Fibroblast of pulmonary artery (primary cell): Measurements from ENCODE around the gene PIK3AP1.
A peak's percentile ranks its signal among the peaks of the same experiment; 100 is the strongest.
"Not testable (repeated sequence)": the region's sequence is repeated elsewhere in the genome, so short reads cannot be mapped to it uniquely, and the experiment has no call there.

Experiments used
- DNase-seq: peaks from one replicate; pipeline ENCODE4 v3.0.0-alpha.2; 2010; ENCODE audit warnings: low read depth
- H3K4me3 ChIP-seq: replicated peaks from 2 replicates; pipeline ENCODE4 v1.5.1; 2011; ENCODE audit warnings: low read depth, mild to moderate bottlenecking, control low read depth, low read length, moderate library complexity
- CTCF ChIP-seq: IDR thresholded peaks from 2 replicates; pipeline ENCODE4 v1.5.1; 2011; ENCODE audit warnings: mild to moderate bottlenecking, control low read depth, low read length, inconsistent platforms; ENCODE audit errors: missing control alignments

The PIK3AP1 gene

GRCh38 chr10:96681524-96681923 is 38.8 kb downstream of the PIK3AP1 start:
- H3K4me3 ChIP-seq, result no peak overlapping the region
- no peak for DNase-seq
- TF ChIP-seq CTCF, result no peak

GRCh38 chr10:96680463-96680862 is 39.9 kb downstream of the PIK3AP1 start:
- DNase-seq, H3K4me3 ChIP-seq: not testable (repeated sequence)

- no peak for DNase-seq
- no peak for TF ChIP-seq CTCF
- no peak overlapping the region for H3K4me3 ChIP-seq
Observed at GRCh38 chr10:96678725-96679124, 41.6 kb downstream of the PIK3AP1 start.

GRCh38 chr10:96676272-96677112 is 43.8 kb downstream of the PIK3AP1 start:
- H3K4me3 ChIP-seq, result no peak overlapping the region

GRCh38 chr10:96675846-96676245 is 44.5 kb downstream of the PIK3AP1 start:
- TF ChIP-seq CTCF, result no peak
- H3K4me3 ChIP-seq, result no peak overlapping the region
- DNase-seq, result no peak

More at GRCh38 chr10:96676272-96677112, 43.8 kb downstream of the PIK3AP1 start:
- no peak for DNase-seq
- no peak for TF ChIP-seq CTCF

GRCh38 chr10:96673318-96674099 is 46.8 kb downstream of the PIK3AP1 start:
- TF ChIP-seq CTCF, result no peak
- no peak overlapping the region for H3K4me3 ChIP-seq
- DNase-seq, result peak; percentile 9

GRCh38 chr10:96672481-96673175 is 47.7 kb downstream of the PIK3AP1 start:
- no peak for DNase-seq
- no peak for TF ChIP-seq CTCF
- no peak overlapping the region for H3K4me3 ChIP-seq
